ENCODE results near the gene KDM1A.

The KDM1A gene

DNA sequence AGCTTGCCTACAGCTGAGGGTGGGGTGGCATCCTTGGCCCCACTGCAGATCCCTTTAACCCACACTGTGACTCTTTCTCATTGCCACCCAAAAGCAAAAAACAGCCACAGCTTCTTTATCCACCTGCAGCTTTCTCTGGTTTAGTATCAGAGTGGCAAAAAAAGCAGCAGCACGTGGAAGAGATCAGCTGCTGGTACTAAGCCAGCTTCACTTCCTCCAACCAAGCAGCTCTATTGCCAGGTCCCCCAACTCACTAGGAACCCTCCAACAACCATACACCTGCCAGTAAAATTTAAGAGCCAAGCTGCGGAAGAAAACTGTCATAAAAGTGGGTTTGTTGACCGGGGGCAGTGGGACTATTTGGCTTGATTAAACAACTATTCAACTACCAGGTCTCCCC lies 66.4 kb downstream of the KDM1A start:
- Histone ChIP-seq H4K20me1 (ENCODE audit: insufficient read depth, low read length) (no peaks in the 10 kb centered on the region), H3K9me2 (replicated peaks; ENCODE audit: insufficient read depth, low read length) (no peaks in the 10 kb centered on the region), H3K9ac (ENCODE audit: low read length) (no peak overlapping the region), H3K27ac (ENCODE audit: low read length) (no peak overlapping the region), H3K79me2 (ENCODE audit: low read length) (no peaks in the 10 kb centered on the region), H3K4me1 (ENCODE audit: low read length) (no peaks in the 10 kb centered on the region), H3K36me3 (replicated peaks; ENCODE audit: insufficient read depth, low read length) (peaks cover 6% of the 10 kb centered on the region; the same call in 1 of the 2 replicates), H3F3A (ENCODE audit: insufficient read depth, low read length) (no peaks in the 10 kb centered on the region), H2AFZ (ENCODE audit: low read length) (no peak overlapping the region), H3K4me2 (ENCODE audit: low read depth, low read length) (no peak overlapping the region), H3K27me3 (replicated peaks; ENCODE audit: insufficient read depth, low read length) (no peaks in the 10 kb centered on the region), H3K4me3 (ENCODE audit: low read length) (no peak overlapping the region), H3K9me3 (replicated peaks; ENCODE audit: insufficient read depth, low read length) (no peaks in the 10 kb centered on the region)
- TF ChIP-seq, protein P1, sequence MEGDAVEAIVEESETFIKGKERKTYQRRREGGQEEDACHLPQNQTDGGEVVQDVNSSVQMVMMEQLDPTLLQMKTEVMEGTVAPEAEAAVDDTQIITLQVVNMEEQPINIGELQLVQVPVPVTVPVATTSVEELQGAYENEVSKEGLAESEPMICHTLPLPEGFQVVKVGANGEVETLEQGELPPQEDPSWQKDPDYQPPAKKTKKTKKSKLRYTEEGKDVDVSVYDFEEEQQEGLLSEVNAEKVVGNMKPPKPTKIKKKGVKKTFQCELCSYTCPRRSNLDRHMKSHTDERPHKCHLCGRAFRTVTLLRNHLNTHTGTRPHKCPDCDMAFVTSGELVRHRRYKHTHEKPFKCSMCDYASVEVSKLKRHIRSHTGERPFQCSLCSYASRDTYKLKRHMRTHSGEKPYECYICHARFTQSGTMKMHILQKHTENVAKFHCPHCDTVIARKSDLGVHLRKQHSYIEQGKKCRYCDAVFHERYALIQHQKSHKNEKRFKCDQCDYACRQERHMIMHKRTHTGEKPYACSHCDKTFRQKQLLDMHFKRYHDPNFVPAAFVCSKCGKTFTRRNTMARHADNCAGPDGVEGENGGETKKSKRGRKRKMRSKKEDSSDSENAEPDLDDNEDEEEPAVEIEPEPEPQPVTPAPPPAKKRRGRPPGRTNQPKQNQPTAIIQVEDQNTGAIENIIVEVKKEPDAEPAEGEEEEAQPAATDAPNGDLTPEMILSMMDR (IDR thresholded peaks at IDR 0.05; ENCODE audit: low read length): no peak
- TF ChIP-seq EZH2phosphoT487 (IDR thresholded peaks at IDR 0.05; ENCODE audit: low read length): no peak
- TF ChIP-seq EZH2 (optimal IDR thresholded peaks at IDR 0.05; ENCODE audit: low read depth, low read length): no peak
- DNase-seq: no peak

DNA sequence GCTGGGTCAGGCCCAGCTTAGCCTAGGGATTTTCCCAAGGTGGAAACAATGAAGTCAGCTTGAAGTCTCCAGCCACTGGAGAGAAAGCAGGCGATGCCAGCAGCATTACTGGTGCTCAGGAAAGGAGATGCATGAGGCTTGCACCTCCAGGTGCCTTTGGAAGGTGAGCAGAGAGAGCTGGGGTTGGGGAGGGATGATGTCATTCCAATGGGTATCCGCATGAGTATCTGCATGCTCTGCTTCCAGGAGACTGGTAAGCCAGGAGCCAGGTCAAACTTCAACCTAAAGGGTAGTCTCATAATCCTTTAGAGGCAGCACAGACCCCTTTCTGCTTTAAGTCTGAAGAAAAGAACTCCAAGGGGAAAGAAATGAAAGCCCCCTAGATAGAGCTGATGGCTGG lies 68.8 kb downstream of the KDM1A start:
- H3K9me3 ChIP-seq (replicated peaks; ENCODE audit: insufficient read depth, low read length): no peaks in the 10 kb centered on the region
- H3K27ac ChIP-seq (ENCODE audit: low read length): no peak overlapping the region
- no peak overlapping the region for H2AFZ ChIP-seq (ENCODE audit: low read length)
- H3K79me2 ChIP-seq (ENCODE audit: low read length): no peaks in the 10 kb centered on the region
- DNase-seq: no peak
- H3K36me3 ChIP-seq (replicated peaks; ENCODE audit: insufficient read depth, low read length): peaks cover 6% of the 10 kb centered on the region; the same call in 1 of the 2 replicates
- no peaks in the 10 kb centered on the region for H3K9me2 ChIP-seq (replicated peaks; ENCODE audit: insufficient read depth, low read length)
- H3K9ac ChIP-seq (ENCODE audit: low read length): no peak overlapping the region
- no peaks in the 10 kb centered on the region for H3K27me3 ChIP-seq (replicated peaks; ENCODE audit: insufficient read depth, low read length)
- TF ChIP-seq EZH2phosphoT487 (IDR thresholded peaks at IDR 0.05; ENCODE audit: low read length) (no peak), EZH2 (optimal IDR thresholded peaks at IDR 0.05; ENCODE audit: low read depth, low read length) (no peak)
- TF ChIP-seq, protein P1 (IDR thresholded peaks at IDR 0.05; ENCODE audit: low read length): no peak
- H3K4me3 ChIP-seq (ENCODE audit: low read length): no peak overlapping the region
- no peaks in the 10 kb centered on the region for H4K20me1 ChIP-seq (ENCODE audit: insufficient read depth, low read length)
- H3F3A ChIP-seq (ENCODE audit: insufficient read depth, low read length): no peaks in the 10 kb centered on the region
- no peak overlapping the region for H3K4me2 ChIP-seq (ENCODE audit: low read depth, low read length)
- no peaks in the 10 kb centered on the region for H3K4me1 ChIP-seq (ENCODE audit: low read length)

DNA sequence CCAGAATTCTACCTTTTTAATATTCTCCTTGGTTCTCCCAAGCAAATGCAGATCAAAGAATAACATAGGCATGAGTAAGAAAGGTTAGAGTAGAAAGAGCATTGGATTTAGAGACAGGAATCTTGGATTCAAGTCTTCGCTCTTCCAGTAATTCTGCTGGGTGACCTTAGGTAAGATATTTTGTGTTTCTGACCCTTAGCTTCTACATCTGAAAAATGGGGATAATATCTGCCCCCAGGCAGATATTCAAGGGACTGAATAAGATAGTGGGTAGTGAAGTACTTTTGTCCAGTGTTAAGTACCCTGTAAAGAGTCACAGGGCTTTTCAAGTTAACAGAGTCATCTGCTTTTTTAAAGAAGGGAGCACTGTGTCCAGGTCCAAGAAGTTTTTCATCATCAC lies 70.8 kb downstream of the KDM1A start:
- no peaks in the 10 kb centered on the region for H3K36me3 ChIP-seq (replicated peaks; ENCODE audit: insufficient read depth, low read length)
- H3K9ac ChIP-seq (ENCODE audit: low read length): no peak overlapping the region
- H3K4me2 ChIP-seq (ENCODE audit: low read depth, low read length): no peak overlapping the region
- H3K27ac ChIP-seq (ENCODE audit: low read length): no peak overlapping the region
- DNase-seq: no peak
- H3K9me3 ChIP-seq (replicated peaks; ENCODE audit: insufficient read depth, low read length): no peaks in the 10 kb centered on the region
- no peak overlapping the region for H3K4me3 ChIP-seq (ENCODE audit: low read length)
- H3F3A ChIP-seq (ENCODE audit: insufficient read depth, low read length): no peaks in the 10 kb centered on the region
- TF ChIP-seq EZH2phosphoT487 (IDR thresholded peaks at IDR 0.05; ENCODE audit: low read length) (no peak), EZH2 (optimal IDR thresholded peaks at IDR 0.05; ENCODE audit: low read depth, low read length) (no peak)
- TF ChIP-seq, protein P1 (IDR thresholded peaks at IDR 0.05; ENCODE audit: low read length): no peak
- H3K27me3 ChIP-seq (replicated peaks; ENCODE audit: insufficient read depth, low read length): no peaks in the 10 kb centered on the region
- no peaks in the 10 kb centered on the region for H3K4me1 ChIP-seq (ENCODE audit: low read length)
- no peaks in the 10 kb centered on the region for H4K20me1 ChIP-seq (ENCODE audit: insufficient read depth, low read length)
- H3K79me2 ChIP-seq (ENCODE audit: low read length): no peaks in the 10 kb centered on the region
- no peaks in the 10 kb centered on the region for H3K9me2 ChIP-seq (replicated peaks; ENCODE audit: insufficient read depth, low read length)
- H2AFZ ChIP-seq (ENCODE audit: low read length): no peak overlapping the region

Measured in MM.1S (cell line).